ENCODE data around the gene ABCB4. TPM values are rescaled to one million over a fixed set of nuclear protein-coding genes. Genes with fewer than 3 reads are reported as not detected.

The ABCB4 gene
- total RNA-seq, 1 experiment from 2014 or later = not detected

DNA sequence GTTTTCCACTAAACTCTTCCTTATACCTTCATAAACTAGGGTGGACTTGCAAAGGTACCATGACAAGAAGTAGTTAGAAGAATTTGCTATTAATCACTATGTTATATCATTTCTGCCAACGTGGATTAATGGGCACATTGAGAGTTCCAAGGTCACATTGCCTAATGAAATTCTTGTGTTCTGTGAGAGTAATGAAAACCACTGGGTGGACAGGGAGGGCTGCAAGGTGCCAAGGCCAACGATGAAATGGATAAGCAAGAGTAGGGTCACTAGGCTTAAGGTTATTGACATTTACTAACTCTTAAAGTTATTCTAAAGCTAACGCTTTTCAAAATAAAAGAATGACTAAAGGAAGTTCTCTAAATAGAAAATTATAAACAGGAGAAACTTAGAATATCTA lies 6.6 kb upstream of the ABCB4 start:
- Histone ChIP-seq H3K36me3 (ENCODE audit: low read depth) (no peaks in the 10 kb centered on the region), H3K4me1 (replicated peaks; ENCODE audit: insufficient read depth) (no peaks in the 10 kb centered on the region), H3K27me3 (ENCODE audit: insufficient read depth, low read depth) (no peaks in the 10 kb centered on the region), H3K9me2 (ENCODE audit: insufficient read depth) (no peaks in the 10 kb centered on the region), H4K20me1 (ENCODE audit: insufficient read depth) (no peaks in the 10 kb centered on the region), H3K4me2 (no peak overlapping the region), H3K27ac (no peak overlapping the region), H3F3A (ENCODE audit: insufficient read depth, low read depth) (no peaks in the 10 kb centered on the region), H3K4me3 (no peak overlapping the region), H3K9me3 (ENCODE audit: insufficient read depth, low read depth) (no peaks in the 10 kb centered on the region), H2AFZ (no peak overlapping the region), H3K79me2 (ENCODE audit: low read depth) (no peaks in the 10 kb centered on the region)
- intact Hi-C loops (cut with micrococcal nuclease; ENCODE audit: unreplicated experiment) = no loop called here
- no peak for DNase-seq
- CTCF ChIA-PET = no interaction called here
- BruUV-seq (replicated peaks) = no TSS peak
- POLR2A ChIA-PET (ENCODE audit: unreplicated experiment) = no interaction called here
- TF ChIP-seq, protein P1, sequence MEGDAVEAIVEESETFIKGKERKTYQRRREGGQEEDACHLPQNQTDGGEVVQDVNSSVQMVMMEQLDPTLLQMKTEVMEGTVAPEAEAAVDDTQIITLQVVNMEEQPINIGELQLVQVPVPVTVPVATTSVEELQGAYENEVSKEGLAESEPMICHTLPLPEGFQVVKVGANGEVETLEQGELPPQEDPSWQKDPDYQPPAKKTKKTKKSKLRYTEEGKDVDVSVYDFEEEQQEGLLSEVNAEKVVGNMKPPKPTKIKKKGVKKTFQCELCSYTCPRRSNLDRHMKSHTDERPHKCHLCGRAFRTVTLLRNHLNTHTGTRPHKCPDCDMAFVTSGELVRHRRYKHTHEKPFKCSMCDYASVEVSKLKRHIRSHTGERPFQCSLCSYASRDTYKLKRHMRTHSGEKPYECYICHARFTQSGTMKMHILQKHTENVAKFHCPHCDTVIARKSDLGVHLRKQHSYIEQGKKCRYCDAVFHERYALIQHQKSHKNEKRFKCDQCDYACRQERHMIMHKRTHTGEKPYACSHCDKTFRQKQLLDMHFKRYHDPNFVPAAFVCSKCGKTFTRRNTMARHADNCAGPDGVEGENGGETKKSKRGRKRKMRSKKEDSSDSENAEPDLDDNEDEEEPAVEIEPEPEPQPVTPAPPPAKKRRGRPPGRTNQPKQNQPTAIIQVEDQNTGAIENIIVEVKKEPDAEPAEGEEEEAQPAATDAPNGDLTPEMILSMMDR (conservative IDR thresholded peaks at IDR 0.05) = no peak
- TF ChIP-seq EZH2 (IDR thresholded peaks at IDR 0.05; ENCODE audit: low read depth) = no peak

DNA sequence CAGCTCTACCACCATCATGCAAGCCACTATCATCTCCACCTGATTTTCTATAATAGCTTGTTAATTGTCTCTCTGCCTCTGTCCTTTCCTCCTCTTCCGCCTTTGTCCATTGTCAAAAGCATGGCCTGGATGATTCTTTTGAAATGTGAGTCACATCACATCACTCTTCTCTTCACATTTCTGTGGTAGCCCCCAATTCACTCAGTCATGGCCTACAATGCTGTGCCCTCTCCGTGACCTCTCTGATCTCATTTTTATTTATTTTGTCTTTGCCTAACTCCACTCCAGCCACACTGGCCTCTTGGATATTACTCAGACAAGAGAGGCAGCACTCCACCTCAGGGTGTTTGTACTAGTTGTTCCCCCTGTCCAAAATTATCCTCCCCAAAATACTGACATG lies 4.9 kb upstream of the ABCB4 start:
- no peaks in the 10 kb centered on the region for H3K9me2 ChIP-seq (ENCODE audit: insufficient read depth)
- H3K36me3 ChIP-seq (ENCODE audit: low read depth) = no peaks in the 10 kb centered on the region
- no peaks in the 10 kb centered on the region for H3K4me1 ChIP-seq (replicated peaks; ENCODE audit: insufficient read depth)
- no peaks in the 10 kb centered on the region for H3K27me3 ChIP-seq (ENCODE audit: insufficient read depth, low read depth)
- H3K27ac ChIP-seq = no peak overlapping the region
- intact Hi-C loops (cut with micrococcal nuclease; ENCODE audit: unreplicated experiment) = no loop called here
- H3F3A ChIP-seq (ENCODE audit: insufficient read depth, low read depth) = no peaks in the 10 kb centered on the region
- no peak overlapping the region for H3K4me2 ChIP-seq
- no peaks in the 10 kb centered on the region for H4K20me1 ChIP-seq (ENCODE audit: insufficient read depth)
- BruUV-seq (replicated peaks) = no TSS peak
- H3K9me3 ChIP-seq (ENCODE audit: insufficient read depth, low read depth) = no peaks in the 10 kb centered on the region
- no peak for DNase-seq
- POLR2A ChIA-PET (ENCODE audit: unreplicated experiment) = no interaction called here
- TF ChIP-seq, protein P1 (conservative IDR thresholded peaks at IDR 0.05) = no peak
- TF ChIP-seq EZH2 (IDR thresholded peaks at IDR 0.05; ENCODE audit: low read depth) = no peak
- H2AFZ ChIP-seq = no peak overlapping the region
- no peak overlapping the region for H3K4me3 ChIP-seq
- no peaks in the 10 kb centered on the region for H3K79me2 ChIP-seq (ENCODE audit: low read depth)
- CTCF ChIA-PET = no interaction called here

DNA sequence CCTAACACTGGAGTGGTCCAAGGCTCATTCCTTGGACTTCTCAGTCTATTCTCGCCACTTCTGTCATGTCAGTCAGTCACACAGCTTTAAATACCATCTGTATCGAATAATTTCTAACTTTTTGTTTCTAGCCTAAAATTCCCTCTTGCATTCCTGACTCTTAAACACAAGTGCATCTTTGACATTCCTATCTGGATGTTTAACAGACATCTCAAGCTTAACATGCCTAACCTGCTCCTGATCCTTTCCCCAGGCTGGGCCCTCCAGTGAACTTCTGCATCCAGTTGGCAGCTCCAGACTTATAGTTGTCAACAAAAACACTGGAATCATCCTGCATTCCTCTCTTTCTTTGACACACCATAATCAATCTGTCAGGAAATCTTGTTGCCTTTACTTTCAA lies 4.5 kb upstream of the ABCB4 start:
- no peak for DNase-seq
- Histone ChIP-seq H3K9me3 (ENCODE audit: insufficient read depth, low read depth) (no peaks in the 10 kb centered on the region), H4K20me1 (ENCODE audit: insufficient read depth) (no peaks in the 10 kb centered on the region), H3K79me2 (ENCODE audit: low read depth) (no peaks in the 10 kb centered on the region), H3K9me2 (ENCODE audit: insufficient read depth) (no peaks in the 10 kb centered on the region), H3K36me3 (ENCODE audit: low read depth) (no peaks in the 10 kb centered on the region), H3K27ac (no peak overlapping the region), H3K27me3 (ENCODE audit: insufficient read depth, low read depth) (no peaks in the 10 kb centered on the region), H3K4me2 (no peak overlapping the region), H3K4me3 (no peak overlapping the region), H2AFZ (no peak overlapping the region), H3K4me1 (replicated peaks; ENCODE audit: insufficient read depth) (no peaks in the 10 kb centered on the region), H3F3A (ENCODE audit: insufficient read depth, low read depth) (no peaks in the 10 kb centered on the region)
- ChIA-PET CTCF (no interaction called here), POLR2A (ENCODE audit: unreplicated experiment) (no interaction called here)
- TF ChIP-seq, protein P1 (conservative IDR thresholded peaks at IDR 0.05) = no peak
- TF ChIP-seq EZH2 (IDR thresholded peaks at IDR 0.05; ENCODE audit: low read depth) = no peak
- no TSS peak for BruUV-seq (replicated peaks)
- intact Hi-C loops (cut with micrococcal nuclease; ENCODE audit: unreplicated experiment) = no loop called here

Measured in PC-9 (cell line).